Measurements from ENCODE around the gene CEP72.

Gene CEP72

GRCh38 chr5:661891-662750 lies 50.0 kb downstream of the CEP72 start:
- DNase-seq, result no peak

- no peak for DNase-seq
Measured at GRCh38 chr5:662751-663435, 50.8 kb downstream of the CEP72 start.

GRCh38 chr5:663436-664342 lies 51.5 kb downstream of the CEP72 start:
- no peak for DNase-seq

- no peak for DNase-seq
Measured at GRCh38 chr5:664343-664993, 52.3 kb downstream of the CEP72 start.

GRCh38 chr5:664994-665360 lies 52.8 kb downstream of the CEP72 start:
- DNase-seq, result no peak

- DNase-seq, result no peak
Measured at GRCh38 chr5:665541-665955, 53.4 kb downstream of the CEP72 start.

- no peak for DNase-seq
Measured at GRCh38 chr5:665956-666711, 54.0 kb downstream of the CEP72 start.

GRCh38 chr5:666816-667498 lies 54.8 kb downstream of the CEP72 start:
- no peak for DNase-seq

GRCh38 chr5:668283-668995 lies 56.3 kb downstream of the CEP72 start:
- DNase-seq, result no peak

GRCh38 chr5:669111-669841 lies 57.1 kb downstream of the CEP72 start:
- DNase-seq, result no peak

GRCh38 chr5:669842-670395 lies 57.8 kb downstream of the CEP72 start:
- DNase-seq, result no peak

- DNase-seq, result no peak
Measured at GRCh38 chr5:670396-671270, 58.5 kb downstream of the CEP72 start.

- no peak for DNase-seq
Measured at GRCh38 chr5:671459-672328, 59.6 kb downstream of the CEP72 start.

GRCh38 chr5:672329-673160 lies 60.4 kb downstream of the CEP72 start:
- DNase-seq, result peak; percentile 65

GRCh38 chr5:673161-673830 lies 61.2 kb downstream of the CEP72 start:
- no peak for DNase-seq
